Right lobe of liver (tissue), 6 donors: ENCODE results near the gene FYB1. TPM values are rescaled to one million over a fixed set of nuclear protein-coding genes. Genes with fewer than 3 reads are reported as not detected.

Experiments used
- ATAC-seq, 4 donors: fragments of 200-7000 bp; cut with Tn5 transposase; one replicate each; pipeline ENCODE4 v1.9.1; 2020; ENCODE audit warnings: mild to moderate bottlenecking in 4 of 4, moderate library complexity in 4 of 4
- DNase-seq, 3 donors: peaks; one replicate each; pipeline ENCODE4 v3.0.0-alpha.2; 2020
- H3K27ac ChIP-seq, 3 donors: fragments of 200-600 bp; one replicate each; pipeline ENCODE4 v1.8.0; 2022
- H3K27me3 ChIP-seq, 2 donors: fragments of 200-600 bp; one replicate each; pipeline ENCODE4 v1.8.0; 2022
- H3K36me3 ChIP-seq, 4 donors: fragments of 200-600 bp; sonication (generic) in 1 of 4; one replicate each; pipeline versions ENCODE4 v1.5.1 to v1.8.0; 2017 to 2022; ENCODE audit warnings: control low read depth in 1 of 4
- H3K4me1 ChIP-seq, 4 donors: fragments of 200-600 bp; sonication (generic) in 1 of 4; one replicate each; pipeline versions ENCODE4 v1.5.1 to v1.8.0; 2017 to 2022; ENCODE audit warnings: control low read depth in 1 of 4
- H3K4me3 ChIP-seq, 3 donors: fragments of 200-600 bp; one replicate each; pipeline ENCODE4 v1.8.0; 2022
- H3K9me3 ChIP-seq, 4 donors: fragments of 200-600 bp; sonication (generic) in 1 of 4; one replicate each; pipeline versions ENCODE4 v1.5.1 to v1.8.0; 2017 to 2022; ENCODE audit warnings: control low read depth in 1 of 4
- POLR2A ChIP-seq: fragments of 450-650 bp; IDR thresholded peaks from one replicate; pipeline ENCODE4 v1.6.1; 2017; ENCODE audit warnings: antibody characterized with exemption, mild to moderate bottlenecking
- WGBS: methylation state at CpG from one replicate; pipeline ENCODE4 v1.1.6; 2018; ENCODE audit warnings: low coverage, low lambda C conversion rate; ENCODE audit not compliant: insufficient coverage; ENCODE audit errors: missing lambda C conversion rate; 5-methylcytosine and 5-hydroxymethylcytosine counted together
- intact Hi-C, 2 donors: fragments of 100-400 bp; cut with DNase I; formaldehyde crosslinking; loops; one replicate each; pipeline versions ENCODE4 v1.11.2 to v1.14.1; 2022
- total RNA-seq, 6 experiments: library from RNA; depleted of rRNA in 2 of 6; stranded (reverse); fragments of >200 nt in 2 of 6; fragmentation: NEBNext Ultra II Directional in 3 of 6; extraction: Animal tissue kit (Norgen Biotek cat#: 25700) in 3 of 6; gene quantifications; one replicate each; pipeline versions ENCODE4 v1.1.0 to v1.2.4, GENCODE V29; 2016 to 2023
- TF ChIP-seq, protein P1 (sequence below), 4 donors: fragments of 200-600 bp in 3 of 4; fragments of 450-650 bp in 1 of 4; IDR thresholded peaks; one replicate each; pipeline versions ENCODE4 v1.5.1 to v1.8.0; 2016 to 2022; ENCODE audit warnings: antibody characterized with exemption in 4 of 4, mild to moderate bottlenecking in 2 of 4
- donor health status: DM: no; HTN: yes; CAD: no.
- donor health status: DM: no; HTN: no; CAD: no.
- donor health status: DM: no; HTN: no; CAD: no.
- donor health status: DM: no; HTN: yes; CAD: no.
- donor health status: DM: no; HTN: yes; CAD: no.

Gene FYB1
- total RNA-seq, 6 experiments from 2014 or later, result 3.7 to 15.3 (median 9.1) TPM

- H3K27ac ChIP-seq, result no peak overlapping the region
- DNase-seq, result no peak
- TF ChIP-seq, protein P1, sequence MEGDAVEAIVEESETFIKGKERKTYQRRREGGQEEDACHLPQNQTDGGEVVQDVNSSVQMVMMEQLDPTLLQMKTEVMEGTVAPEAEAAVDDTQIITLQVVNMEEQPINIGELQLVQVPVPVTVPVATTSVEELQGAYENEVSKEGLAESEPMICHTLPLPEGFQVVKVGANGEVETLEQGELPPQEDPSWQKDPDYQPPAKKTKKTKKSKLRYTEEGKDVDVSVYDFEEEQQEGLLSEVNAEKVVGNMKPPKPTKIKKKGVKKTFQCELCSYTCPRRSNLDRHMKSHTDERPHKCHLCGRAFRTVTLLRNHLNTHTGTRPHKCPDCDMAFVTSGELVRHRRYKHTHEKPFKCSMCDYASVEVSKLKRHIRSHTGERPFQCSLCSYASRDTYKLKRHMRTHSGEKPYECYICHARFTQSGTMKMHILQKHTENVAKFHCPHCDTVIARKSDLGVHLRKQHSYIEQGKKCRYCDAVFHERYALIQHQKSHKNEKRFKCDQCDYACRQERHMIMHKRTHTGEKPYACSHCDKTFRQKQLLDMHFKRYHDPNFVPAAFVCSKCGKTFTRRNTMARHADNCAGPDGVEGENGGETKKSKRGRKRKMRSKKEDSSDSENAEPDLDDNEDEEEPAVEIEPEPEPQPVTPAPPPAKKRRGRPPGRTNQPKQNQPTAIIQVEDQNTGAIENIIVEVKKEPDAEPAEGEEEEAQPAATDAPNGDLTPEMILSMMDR (IDR thresholded peaks at IDR 0.05), result no peak
- no peak for TF ChIP-seq POLR2A
- no peaks in the 10 kb centered on the region for H3K27me3 ChIP-seq
- peaks cover 0 to 11% (median 0%) of the 10 kb centered on the region in 4 donors for H3K4me1 ChIP-seq
- intact Hi-C loops, result no loop called here
- no peaks in the 10 kb centered on the region for H3K36me3 ChIP-seq
- 96% methylated on average over 3 of the region's 3 CpGs for WGBS
- H3K9me3 ChIP-seq, result no peaks in the 10 kb centered on the region
- ATAC-seq, result no peak
- H3K4me3 ChIP-seq, result no peak overlapping the region
These were observed 154.9 kb downstream of the FYB1 start for GRCh38 chr5:39064450-39064849.

DNA sequence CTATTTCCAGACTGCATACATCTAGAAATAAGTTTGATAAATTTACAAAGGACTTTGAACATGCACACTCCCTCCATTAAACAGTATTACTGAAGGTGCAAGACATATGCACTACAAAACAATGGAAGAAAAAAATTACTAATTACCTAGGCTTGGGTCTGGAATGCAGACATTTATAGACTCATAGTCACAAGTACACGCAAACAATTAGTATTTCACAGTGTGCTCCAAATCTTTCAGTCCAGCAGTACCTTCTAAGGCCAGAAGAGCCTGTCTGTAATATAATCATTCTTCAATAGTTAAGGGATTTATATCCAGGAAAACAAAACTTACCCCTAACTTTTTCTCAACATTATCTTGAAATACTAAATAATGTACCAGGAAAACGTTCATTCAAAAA, 156.3 kb downstream of the FYB1 start:
- Histone ChIP-seq H3K4me1 (peaks cover 0 to 25% (median 7%) of the 10 kb centered on the region in 4 donors), H3K4me3 (no peak overlapping the region), H3K9me3 (no peaks in the 10 kb centered on the region), H3K27me3 (no peaks in the 10 kb centered on the region), H3K36me3 (no peaks in the 10 kb centered on the region), H3K27ac (no peak overlapping the region)
- intact Hi-C loops, result no loop called here
- ATAC-seq, result no peak
- 60% methylated on average over 2 of the region's 2 CpGs for WGBS
- TF ChIP-seq, protein P1 (IDR thresholded peaks at IDR 0.05), result no peak
- no peak for TF ChIP-seq POLR2A
- DNase-seq, result no peak

DNA sequence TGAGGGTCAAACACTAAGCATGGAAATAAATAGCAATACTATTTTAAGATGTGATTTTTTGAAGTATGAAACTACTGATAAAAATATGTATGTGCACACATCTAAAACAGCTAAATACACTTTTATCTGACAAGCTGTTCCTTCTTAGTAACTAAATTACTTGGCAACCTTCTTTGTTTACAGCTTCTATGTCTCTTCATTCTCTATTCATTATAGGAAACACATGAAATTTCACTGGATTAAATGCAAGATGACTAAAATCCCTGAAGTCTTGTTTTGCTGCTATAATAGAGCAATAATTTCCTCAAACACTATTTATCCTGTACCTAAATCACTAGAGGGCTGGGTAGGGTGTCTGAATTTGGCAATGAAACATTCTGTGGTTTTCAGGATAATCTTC, 156.8 kb downstream of the FYB1 start:
- H3K4me3 ChIP-seq, result no peak overlapping the region
- ATAC-seq (no peak), DNase-seq (no peak)
- TF ChIP-seq, protein P1 (IDR thresholded peaks at IDR 0.05), result no peak
- H3K9me3 ChIP-seq, result no peaks in the 10 kb centered on the region
- H3K27me3 ChIP-seq, result no peaks in the 10 kb centered on the region
- peaks cover 0 to 27% (median 7%) of the 10 kb centered on the region in 4 donors for H3K4me1 ChIP-seq
- intact Hi-C loops, result no loop called here
- no peaks in the 10 kb centered on the region for H3K36me3 ChIP-seq
- no peak overlapping the region for H3K27ac ChIP-seq

- H3K9me3 ChIP-seq, result no peaks in the 10 kb centered on the region
- H3K27me3 ChIP-seq, result no peaks in the 10 kb centered on the region
- 87% methylated on average over 3 of the region's 3 CpGs for WGBS
- ATAC-seq, result no peak
- intact Hi-C loops, result no loop called here
- H3K27ac ChIP-seq, result no peak overlapping the region
- no peak for DNase-seq
- peaks cover 0 to 31% (median 7%) of the 10 kb centered on the region in 4 donors for H3K4me1 ChIP-seq
- H3K36me3 ChIP-seq, result no peaks in the 10 kb centered on the region
- H3K4me3 ChIP-seq, result no peak overlapping the region
- TF ChIP-seq, protein P1 (IDR thresholded peaks at IDR 0.05), result no peak
- no peak for TF ChIP-seq POLR2A
These were observed 157.3 kb downstream of the FYB1 start for GRCh38 chr5:39062104-39062503.

- no peaks in the 10 kb centered on the region for H3K36me3 ChIP-seq
- no peaks in the 10 kb centered on the region for H3K27me3 ChIP-seq
- intact Hi-C loops, result no loop called here
- ATAC-seq, result peak; percentile 36 to 67 (median 46)
- no peaks in the 10 kb centered on the region for H3K9me3 ChIP-seq
- WGBS, result 39% methylated on average over 2 of the region's 2 CpGs
- peak overlapping the region in 1 of 3 donors; percentile 45 for H3K27ac ChIP-seq
- DNase-seq, result no peak
- no peak overlapping the region for H3K4me3 ChIP-seq
- TF ChIP-seq POLR2A, result no peak
- TF ChIP-seq, protein P1 (IDR thresholded peaks at IDR 0.05), result no peak
- H3K4me1 ChIP-seq, result peaks cover 0 to 44% (median 17%) of the 10 kb centered on the region in 4 donors
These were observed 160.3 kb downstream of the FYB1 start for GRCh38 chr5:39059064-39059463.
